Stimulated activated CD8-positive, alpha-beta memory T cell treated with anti-CD3 and anti-CD28 coated beads, Interleukin-12 subunit alpha, Interleukin-12 subunit beta, amount 100 ng/mL, for 4 hours (primary cell): Measurements from ENCODE around the gene FADS3.
"Not testable (repeated sequence)": the region's sequence is repeated elsewhere in the genome, so short reads cannot be mapped to it uniquely, and the experiment has no call there.

ENCODE experiments used
- DNase-seq: peaks from one replicate; pipeline ENCODE4 v3.0.0-alpha.2; 2020; ENCODE audit warnings: low read depth

The FADS3 gene

GRCh38 chr11:61898247-61898582, 6.9 kb upstream of the FADS3 start:
- DNase-seq = no peak

DNA sequence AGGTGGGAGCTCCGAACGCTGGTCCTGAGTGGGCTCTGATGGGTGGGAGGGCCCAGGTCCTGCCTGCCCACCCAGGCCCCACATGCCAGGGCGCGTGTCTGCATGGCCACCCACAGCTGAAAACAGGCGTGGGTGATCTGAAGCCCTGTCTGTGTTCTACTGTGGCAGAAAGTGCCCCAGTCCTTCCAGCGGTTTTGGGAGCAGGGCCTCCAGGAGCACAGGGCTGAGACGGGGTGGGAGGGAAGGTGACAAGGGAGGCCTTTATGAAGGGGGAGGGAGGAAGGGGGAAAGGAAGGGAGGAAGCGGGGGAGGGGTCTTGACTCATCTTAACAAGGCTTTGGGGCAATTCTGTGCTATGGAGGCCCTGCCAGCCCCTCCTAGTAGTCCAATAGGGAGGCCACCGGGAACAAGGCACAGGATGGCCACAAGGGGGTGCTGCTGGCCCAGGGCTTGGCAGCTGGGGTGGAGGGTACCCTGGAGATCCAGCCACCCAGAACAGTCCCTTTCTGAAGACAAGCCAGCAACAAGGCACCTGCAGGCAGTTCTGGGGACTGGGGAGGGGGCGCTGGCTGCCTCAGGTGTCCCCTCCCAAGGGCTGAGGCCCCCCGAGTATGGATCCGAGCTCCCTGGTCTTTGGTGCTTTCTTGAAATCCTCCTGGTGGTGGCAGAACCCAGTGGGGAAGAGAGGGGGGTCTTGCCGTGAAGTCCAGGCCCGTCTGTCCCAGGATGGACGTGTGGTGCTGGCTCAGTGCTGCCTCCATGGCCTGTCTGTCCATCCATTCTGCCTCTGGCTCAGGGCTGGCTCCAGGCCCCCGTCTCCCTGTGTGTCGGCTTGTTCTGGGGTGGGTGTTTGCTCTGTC, 6.3 kb upstream of the FADS3 start:
- DNase-seq = peak; percentile 55

DNA sequence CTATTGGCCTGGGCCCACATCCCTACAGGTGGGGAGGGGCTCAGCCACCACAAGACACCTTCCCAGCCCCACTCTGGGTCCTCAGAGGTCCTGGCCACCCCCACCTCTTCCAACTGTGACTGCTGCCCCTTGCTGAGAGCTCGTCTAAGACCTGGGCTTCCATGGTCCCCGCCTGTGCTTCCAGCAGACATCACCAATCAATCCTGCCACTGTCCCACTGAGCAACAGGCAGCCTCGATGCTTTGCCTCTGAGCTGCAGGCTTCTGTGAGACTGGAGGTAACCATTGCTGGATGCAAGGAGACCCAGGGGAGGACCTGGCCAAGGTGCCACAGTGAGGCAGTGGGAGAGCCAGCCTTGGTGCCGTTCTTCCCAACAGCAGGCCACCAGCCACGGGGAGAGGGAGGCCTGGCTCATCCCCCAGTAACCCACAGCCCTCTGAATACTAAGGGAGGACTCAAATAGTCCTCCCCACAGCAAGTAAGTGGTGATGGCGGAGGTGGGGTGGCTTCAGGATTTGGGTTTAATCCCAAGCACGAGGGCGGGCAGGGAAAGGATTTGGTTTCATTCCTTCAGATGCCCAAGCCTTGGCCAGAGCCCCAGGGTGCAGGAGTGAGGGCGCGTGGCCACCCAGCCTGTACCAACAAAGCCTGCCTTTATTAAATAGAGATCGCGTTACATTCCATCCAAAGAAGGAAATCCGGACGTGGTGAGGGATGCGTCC, 5.5 kb upstream of the FADS3 start:
- no peak for DNase-seq

- DNase-seq = no peak
Measured at GRCh38 chr11:61895718-61896059, 4.3 kb upstream of the FADS3 start.

DNA sequence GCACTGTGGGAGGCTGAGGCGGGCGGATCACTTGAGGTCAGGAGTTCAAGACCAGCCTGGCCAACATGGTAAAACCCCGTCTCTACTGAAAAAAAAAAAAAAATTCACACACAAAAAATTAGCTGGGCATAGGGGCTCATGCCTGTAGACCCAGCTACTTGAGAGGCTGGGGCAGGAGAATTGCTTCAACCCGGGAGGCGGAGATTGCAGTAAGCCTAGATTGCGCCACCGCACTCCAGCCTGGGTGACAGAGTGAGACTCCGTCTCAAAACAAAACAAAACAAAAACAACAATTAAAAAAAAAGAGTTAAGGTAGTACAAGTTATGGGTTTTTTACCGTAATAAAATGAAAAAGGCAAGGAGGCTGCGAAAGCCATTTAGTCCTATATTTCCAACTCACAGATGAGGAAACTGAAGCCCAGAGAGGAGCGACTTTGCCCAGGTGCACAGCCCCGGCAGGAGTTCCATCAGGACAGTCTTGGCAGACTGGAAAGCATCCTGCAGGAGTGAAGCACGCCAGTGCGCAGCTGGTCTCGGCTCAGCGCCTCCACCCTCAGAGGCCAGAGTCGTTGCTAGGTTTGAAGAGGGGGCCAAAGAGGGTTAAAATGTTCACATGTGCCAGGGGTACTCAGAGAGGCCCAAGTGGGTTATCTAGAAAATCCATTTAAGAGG, 3.8 kb upstream of the FADS3 start:
- DNase-seq = no peak

DNA sequence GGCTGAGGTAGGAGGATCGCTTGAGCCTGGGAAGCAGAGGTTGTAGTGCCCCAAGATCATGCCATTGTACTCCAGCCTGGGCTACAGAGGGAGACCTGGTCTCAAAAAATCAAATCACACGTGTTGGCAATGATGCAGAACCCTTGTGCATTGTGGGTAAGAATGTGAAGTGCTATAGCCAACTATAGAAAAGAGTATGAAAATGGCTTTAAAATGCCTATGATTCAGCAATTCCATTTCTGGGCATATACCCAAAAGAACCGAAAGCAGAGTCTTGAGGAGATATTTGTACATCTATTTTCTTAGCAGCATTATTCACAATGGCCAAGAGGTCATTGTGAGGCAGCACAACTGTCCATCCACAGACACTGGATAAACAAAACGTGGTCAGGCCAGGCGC, 2.6 kb upstream of the FADS3 start:
- no peak for DNase-seq

- no peak for DNase-seq
Measured at GRCh38 chr11:61892085-61892370, 683 bp upstream of the FADS3 start.

GRCh38 chr11:61890529-61891330, 615 bp downstream of the FADS3 start:
- DNase-seq = peak; percentile 10

DNA sequence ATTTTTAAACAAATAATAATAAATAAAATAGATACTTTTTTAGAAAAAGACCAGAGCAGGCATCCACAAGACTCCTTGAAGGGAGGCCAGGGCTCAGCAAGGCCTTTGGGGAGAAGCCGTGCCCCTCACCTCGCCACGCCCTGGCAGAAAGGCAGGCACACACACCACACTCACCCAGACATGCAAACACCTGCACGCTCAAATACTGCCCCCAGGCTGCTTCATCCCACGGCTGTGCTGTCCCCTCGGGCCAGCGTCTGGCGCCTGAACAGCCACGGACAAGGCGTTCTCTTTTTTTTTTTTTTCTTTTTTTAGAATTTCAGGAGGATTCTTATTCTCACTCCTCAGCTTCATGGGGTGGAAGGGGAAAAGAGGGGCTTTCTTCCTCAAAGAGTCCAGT, 1.5 kb downstream of the FADS3 start:
- no peak for DNase-seq

GRCh38 chr11:61888590-61888989, 2.8 kb downstream of the FADS3 start:
- DNase-seq = no peak

- DNase-seq = no peak
Measured at GRCh38 chr11:61887839-61888494, 3.4 kb downstream of the FADS3 start.

DNA sequence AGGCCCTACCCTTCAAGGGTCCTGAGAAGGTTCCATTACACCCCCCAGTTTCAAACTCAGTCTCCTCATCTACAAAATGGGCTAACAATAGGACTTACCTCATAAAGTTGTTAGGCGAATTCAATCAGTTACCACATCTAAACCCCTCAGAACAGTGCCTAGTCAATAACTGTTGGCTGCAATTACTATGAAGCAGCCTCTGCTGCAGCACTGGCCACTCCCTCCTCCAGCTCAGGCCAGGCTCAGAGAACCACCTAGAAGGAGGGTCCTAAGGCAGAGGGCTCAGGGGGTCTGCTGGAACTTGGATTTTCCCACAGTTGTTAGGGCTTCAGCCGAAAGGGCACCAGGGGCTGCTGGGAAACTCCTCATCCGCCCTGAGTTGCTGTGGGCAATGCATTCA, 4.7 kb downstream of the FADS3 start:
- no peak for DNase-seq

- no peak for DNase-seq
Measured at GRCh38 chr11:61885784-61886580, 5.4 kb downstream of the FADS3 start.

GRCh38 chr11:61885166-61885778, 6.1 kb downstream of the FADS3 start:
- DNase-seq = no peak

GRCh38 chr11:61883947-61884346, 7.4 kb downstream of the FADS3 start:
- DNase-seq = no peak

DNA sequence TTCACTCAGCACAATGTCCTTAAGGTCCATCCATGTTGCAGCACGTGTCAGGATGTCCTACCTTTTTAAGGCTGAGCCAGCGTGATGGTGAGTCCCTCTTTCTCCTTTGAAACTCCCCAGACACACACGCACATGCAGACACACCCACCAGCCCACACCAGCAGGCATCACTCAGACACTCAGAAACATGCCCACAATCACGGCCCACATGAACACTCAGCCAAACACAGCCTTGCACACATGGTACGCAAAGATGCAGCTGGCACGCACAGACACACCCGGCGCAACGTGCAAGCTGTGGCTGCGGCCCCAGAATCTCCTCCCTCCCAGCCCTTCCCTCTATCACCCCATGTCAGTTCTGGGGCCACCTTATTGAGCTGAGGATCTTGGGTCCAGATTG, 8.0 kb downstream of the FADS3 start:
- DNase-seq = no peak

- no peak for DNase-seq
Measured at GRCh38 chr11:61882879-61883278, 8.5 kb downstream of the FADS3 start.

GRCh38 chr11:61882267-61882666, 9.1 kb downstream of the FADS3 start:
- not testable (repeated sequence) for DNase-seq

- DNase-seq = no peak
Measured at GRCh38 chr11:61881397-61881796, 9.9 kb downstream of the FADS3 start.

- no peak for DNase-seq
Measured at GRCh38 chr11:61880454-61880853, 10.9 kb downstream of the FADS3 start.

- no peak for DNase-seq
Measured at GRCh38 chr11:61880031-61880430, 11.3 kb downstream of the FADS3 start.
